NCI-H2107 treated with DMSO at 0.1 percent for 48 hours (cell line): ENCODE results near the gene TFAP2C.

Experiments used
- DNase-seq: peaks from one replicate; lab custom pipeline; 2025; ENCODE audit not compliant: unreplicated experiment; lab: John Stamatoyannopoulos, UW

TFAP2C gene

DNA sequence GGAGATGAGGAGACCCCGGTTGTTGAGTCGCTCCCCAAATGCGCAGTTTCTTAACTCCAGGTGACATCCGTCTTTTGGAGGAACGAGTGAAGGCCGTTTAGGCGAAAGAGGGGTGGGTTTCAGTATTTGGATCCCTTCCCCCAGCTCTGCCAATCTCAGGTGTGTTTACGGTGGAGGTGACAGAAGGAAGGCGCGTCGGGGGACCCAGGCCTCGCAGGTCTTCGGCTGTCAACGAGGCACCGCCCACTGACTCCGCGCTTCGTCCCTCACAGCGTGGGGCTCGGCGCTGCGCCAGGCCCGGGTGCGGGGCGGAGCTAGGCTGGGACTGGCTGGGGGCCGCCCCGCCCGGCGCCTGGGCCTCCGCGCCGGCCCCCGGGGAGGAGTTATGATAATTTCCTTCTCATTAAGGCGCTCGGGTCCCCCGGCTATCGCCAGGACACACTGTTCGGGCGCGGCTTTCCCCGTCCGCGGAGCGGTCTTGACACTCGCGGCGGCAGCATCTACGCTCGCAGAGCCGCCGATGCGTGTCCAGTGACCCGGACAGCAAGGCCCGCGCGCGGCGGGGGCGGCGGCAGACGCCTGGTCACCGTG, at the start of gene TFAP2C:
TFAP2C (plus strand) TSS at position 434 of the 591 bp plus-strand sequence. CDS start 239 bp downstream, outside the sequence.
- no peak for DNase-seq

DNA sequence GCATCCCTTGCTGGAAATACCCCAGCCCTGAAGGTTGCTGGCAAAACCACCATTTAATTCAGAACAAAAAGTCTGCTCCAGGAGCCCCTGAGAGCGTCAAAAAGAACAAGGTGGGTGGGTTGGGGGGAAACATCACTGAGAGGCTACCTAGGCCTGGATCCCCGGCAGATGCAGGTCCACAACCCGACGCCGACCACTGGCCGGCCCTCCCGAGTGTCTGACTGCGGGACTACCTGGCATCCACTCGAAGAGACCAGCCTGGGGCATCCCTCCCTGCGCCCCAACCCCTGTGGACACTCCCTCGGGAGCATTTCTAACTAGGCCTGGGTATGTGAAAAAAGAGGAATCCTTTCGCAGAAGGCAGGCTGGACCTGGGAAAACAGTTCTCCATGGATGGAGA, 48.9 kb upstream of the TFAP2C start:
- DNase-seq = no peak

DNA sequence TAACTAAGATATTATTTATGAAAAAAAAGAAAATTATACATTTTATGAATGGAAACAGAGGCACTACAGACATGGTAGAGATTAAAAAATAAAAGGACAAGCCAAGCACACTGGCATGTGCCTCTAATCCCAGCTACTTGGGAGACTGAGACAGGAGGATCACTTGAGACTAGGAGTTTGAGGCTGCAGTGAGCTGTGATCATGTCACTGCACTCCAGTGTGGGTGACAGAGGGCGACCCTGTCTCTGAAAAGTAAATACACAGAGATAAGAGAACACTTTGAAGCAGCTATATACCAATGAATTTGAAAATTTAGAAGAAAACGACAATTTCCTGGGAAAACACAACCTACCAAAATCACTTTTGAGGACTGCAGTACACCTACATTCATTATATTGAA, 47.4 kb upstream of the TFAP2C start:
- DNase-seq = no peak

DNA sequence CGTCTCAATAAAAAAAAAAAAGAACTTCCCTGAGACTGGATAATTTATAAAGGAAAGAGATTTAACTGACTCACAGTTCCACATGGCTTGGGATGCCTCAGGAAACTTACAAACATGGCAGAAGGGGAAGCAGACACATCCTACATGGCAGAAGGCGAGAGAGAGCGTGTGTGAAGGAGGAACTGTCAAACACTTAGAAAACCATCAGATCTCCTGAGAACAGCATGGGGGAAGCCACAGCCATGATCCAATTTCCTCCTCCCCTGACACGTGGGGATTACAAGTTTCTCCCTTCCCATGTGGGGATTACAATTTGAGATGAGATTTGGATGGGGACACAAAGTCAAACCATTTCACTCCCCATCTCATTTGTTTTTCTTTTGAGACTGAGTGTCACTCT, 46.6 kb upstream of the TFAP2C start:
- DNase-seq = no peak

DNA sequence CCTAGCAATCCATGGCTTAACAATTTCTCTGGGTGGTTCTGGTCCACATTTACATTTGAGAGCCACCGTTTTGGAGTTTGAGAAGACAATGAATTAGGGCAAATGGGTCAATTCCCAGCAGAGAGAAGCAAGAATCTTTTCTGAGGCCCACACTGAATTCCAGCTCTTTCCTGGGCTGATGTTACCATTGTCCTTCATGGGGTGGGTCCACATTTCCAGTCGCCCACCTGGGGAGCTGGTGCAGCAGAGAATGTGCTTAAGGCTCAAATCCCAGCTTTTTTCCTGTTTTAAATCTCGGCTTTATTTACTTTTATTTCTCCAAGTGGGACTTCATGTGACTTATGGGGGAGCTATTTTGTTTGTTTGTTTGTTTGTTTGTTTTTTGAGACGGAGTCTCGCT, 44.2 kb upstream of the TFAP2C start:
- DNase-seq = no peak

DNA sequence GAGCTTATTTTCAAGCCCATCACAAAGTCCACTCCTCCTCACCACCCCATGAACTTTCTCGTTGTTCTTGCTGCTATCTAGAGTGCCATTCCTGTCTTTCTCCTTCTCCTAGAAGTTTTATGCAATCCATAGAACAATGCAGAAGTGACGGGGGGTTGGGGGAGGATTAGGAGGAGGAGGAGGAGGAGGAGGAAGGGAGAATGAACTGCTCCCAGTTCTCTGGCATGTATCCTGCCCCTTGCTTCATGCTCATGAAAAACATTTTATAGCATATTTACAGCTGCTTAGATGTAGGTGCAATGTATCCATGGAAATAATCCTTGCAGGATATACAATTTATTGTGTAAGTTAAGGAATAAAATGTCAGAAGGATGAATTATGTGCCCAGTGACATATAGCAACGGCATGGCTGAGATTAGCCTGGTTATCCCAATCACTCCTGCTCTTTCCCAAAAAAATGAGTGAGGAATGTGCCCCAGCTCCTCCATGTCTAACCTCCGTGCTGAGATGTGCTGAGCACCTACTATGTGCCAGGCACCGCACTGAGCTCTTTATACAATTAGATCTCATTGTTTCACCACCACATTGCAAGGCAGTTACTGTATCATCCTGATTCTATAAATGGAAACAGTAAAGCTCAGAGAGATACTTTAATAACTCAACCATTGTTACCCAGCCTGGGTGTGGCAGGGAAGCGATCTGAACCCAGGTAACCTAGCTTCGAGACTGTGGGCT, 41.6 kb upstream of the TFAP2C start:
- no peak for DNase-seq

DNA sequence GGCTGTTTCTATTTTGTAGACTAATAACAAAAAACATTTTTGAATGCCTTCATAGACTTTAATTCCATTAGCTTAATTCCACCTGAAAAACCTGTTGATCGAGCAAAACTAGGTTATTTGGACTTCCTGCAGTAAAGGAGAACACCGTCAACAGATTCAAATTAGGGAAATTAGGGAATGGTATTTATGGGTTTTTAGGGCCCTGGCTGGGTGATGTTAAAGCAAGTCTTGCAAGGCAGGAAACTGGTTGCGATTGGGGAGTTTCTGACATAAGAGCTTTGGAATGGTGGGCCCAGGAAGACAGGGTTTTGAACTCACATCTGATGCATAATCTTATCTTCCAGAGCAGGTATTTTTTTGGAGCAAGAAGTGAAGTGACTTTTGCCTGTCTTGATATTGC, 40.1 kb upstream of the TFAP2C start:
- no peak for DNase-seq

DNA sequence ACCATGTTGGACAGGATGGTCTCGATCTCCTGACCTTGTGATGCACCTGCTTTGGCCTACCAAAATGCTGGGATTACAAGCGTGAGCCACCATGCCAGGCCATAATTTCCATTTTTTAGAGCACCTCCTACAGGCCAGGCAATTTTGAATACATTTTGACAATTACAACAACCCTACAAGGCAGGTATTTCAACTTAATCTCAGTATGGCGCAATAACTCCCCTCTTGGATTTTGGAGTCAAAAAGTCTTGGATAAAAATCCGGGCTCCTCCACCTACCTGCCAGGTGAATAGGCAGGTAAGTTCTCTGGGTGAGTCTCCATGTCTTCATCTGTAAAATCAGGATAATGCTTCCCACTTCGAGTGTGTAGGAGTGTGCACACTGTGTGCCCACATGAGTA, 39.5 kb upstream of the TFAP2C start:
- no peak for DNase-seq

DNA sequence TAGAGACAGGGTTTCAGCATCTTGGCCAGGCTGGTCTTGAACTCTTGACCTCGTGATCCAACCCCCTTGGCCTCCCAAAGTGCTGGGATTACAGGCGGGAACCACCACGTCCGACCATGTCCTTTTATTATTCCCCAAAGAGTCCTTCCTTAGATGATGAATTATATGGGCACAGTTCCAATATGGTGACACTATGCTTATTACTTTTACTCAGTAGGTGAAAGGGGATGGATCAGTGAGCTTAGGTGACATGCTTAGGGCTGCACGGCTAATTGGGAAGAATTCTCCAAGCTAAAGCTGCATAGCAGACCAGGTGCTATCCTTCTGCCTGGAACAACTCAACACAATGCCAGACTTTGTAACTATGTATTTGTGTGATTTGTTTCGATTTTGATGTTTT, 38.2 kb upstream of the TFAP2C start:
- no peak for DNase-seq

DNA sequence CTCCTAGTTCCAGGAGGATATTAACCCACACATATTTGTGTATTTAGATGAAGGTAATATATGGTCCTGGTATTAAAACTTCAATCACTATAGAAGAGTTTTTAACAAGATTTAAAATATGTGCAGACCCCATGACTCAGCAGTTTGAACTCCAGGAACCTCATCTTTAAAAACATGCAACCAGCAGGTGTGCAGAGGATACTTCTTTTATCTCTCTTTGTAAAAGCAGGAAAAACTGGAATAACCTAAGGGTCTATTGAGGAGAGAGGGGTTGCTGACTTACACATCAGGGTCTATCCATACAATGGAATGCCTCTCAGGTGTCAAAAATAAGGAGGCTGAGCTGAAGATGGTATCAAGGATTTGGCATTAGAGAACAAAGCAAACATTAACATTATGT, 36.9 kb upstream of the TFAP2C start:
- DNase-seq = no peak

DNA sequence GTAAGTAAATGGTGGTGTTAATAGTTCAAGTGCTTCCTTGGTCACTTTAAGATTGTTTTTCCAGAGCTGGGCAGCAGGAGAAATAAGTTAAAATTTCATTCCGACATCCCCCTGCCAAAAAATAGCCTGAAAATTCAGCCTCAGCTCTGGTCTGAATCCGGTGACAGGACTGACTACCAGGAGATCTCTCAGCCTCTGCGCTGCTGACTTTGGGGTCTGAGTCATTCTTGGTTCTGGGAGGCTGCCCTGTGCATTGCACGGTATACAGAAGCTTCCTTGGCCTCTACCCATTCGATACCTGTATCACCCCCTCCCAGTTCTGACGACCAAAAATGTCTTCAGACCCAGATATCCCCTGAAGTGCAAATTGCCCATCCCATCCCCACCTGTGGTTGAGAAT, 36.3 kb upstream of the TFAP2C start:
- no peak for DNase-seq

DNA sequence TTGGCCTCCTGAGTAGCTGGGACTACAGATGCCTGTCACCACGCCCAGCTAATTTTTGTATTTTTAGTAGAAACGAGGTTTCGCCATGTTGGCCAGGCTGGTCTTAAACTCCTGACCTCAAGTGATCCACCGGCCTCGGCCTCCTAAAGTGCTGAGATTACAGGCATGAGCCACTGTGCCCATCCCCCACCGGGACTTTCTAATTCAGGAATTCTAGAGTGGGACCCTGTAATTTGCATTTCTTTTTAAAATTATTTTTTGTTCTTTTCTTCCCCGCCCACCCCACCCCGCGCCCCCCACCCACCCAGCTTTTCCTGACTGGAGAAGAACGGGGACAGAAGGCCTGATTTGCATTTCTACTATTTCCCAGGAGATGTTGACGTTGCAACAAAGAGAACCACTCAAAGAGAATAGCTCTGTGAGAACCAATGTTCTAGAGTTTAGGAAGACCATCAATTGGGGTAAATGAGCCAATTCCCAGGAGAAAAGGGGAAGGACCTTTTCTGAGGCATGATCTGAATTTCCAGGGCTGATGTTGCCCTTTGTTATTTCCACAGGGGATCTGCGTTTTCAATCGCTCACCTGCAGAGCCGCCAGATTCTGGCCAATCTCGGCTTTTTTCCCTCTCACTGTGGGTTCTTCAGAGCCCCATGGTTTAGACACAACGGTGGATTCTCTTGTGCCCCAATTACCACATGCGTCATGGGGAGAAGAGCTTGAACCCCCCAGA, 33.2 kb upstream of the TFAP2C start:
- DNase-seq = no peak

DNA sequence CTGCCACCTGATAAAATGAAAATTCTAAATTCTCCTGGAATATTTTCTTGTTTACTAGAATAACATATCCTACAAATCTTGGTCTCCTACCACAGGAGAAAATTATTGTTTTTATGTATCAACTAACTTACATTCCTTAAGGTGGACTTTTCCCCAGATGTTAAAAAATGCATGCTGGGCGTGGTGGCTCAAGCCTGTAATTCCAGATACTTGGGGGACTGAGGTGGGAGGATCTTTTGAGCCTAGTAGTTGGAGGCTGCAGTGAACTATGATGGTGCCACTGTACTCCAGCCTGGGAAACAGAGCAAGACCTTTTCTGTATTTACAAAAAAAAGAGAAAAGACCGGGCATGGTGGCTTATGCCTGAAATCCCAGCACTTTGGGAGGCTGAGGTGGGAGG, 27.9 kb upstream of the TFAP2C start:
- DNase-seq = no peak

DNA sequence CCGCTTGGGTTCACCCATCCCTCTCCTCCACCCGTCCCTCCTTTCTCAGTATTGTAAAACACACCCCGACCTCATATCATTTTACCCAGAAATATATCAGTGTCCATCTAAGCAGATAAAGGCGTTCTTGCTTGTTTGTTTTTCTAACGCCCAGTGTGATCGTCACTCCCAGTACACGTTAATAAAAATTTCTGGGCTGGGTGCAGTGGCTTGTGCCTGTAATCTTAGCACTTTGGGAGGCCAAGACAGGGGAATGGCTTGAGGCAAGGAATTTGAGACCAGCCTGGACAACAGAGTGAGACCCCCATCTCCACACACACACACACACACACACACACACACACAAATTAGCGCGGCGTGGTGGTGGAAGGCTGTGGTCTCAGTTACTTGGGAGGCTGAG, 24.4 kb upstream of the TFAP2C start:
- no peak for DNase-seq

DNA sequence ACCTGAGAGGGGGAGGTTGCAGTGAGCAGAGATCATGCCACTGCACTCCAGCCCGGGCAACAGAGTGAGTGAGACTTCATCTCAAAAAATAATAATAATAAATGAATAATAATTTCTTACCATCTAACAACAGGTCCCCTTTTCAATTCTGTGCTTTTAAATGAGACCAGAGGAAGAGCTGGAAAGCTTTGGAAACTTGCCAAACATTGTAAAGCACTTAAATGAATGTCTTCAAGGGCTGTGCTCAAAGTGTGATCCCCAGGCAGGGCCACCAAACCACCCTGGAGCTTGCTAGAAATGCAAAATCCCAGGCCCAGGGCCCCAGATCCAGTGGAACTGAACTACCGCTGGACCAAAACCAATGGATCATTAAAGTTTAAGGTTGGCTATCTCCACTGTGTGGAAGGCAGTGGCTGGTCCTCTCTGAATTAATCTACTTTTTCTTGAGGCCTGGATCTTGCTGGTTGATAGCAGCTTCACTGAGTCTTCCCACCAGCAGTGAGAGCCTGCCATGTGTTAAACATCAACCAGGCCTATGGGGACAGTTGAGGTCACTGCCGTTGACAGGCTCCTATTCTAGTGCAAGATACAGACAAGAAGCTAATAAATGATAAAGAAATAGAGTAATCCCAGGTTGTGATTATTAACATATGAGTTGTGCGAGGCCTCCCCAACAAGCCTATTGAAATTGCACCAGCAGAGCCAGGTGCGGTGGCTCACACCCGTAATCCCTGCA, 23.7 kb upstream of the TFAP2C start:
- DNase-seq = no peak

DNA sequence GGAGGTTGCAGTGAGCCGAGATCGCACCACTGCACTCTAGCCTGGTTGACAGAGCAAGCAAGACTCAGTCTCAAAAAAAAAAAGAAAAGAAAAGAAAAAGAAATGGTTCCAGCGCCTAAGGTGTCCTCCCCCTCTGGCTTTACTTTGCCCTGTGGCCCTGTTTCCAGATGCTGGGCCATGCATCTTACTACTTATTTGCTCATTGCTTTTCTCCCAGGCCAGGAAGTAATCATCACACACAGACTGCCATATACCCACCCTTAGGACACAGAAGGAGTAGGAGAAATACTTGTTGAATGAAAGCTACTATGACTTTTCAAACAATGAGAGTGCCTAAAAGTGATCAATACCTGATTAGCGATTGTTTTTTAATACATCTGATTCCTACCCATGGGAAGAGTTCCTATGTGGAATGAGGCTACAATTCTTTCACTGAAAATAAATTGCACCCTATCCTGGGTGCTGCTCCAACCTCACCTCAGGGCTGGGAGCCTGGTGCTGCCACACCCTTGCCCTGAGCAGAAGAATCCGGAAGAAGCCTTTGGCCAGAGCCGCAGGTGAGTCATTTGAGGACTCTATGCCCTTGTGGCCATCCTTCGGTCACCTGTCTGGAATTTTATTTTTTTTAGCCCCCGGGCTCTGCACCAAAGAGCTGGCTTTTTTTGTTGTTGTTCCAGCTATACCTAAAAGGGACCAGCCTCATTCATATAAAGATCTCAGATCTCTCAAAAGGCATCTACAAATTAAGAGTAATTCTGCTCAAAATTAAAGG, 22.7 kb upstream of the TFAP2C start:
- DNase-seq = no peak

DNA sequence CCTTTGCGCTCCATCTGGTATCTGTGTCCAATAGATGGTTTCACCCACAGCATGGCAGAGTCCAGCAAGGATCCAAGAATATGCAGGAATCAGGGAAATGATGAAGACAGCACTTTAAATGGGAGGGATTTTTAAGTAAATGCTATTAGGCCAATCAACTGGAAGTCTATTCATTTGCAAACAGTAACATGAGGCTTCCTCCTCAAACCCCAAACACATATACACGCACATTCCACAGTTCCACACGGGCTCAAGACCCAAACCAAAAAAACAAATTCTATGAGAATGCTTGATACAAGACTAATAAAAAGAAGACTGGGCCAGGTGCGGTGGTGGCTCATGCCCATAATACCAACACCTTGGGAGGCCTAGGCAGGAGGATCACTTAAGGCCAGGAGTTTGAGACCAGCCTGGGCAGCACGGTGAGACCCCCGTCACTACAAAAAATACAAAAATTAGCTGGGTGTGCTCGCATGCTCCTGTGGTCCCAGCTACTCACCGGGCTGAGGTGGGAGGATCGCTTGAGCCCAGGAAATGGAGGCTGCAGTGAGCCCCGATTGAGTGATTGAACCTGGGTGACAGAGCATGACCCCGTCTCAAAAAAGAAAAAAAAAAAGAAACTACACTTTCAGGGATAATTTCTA, 21.9 kb upstream of the TFAP2C start:
- DNase-seq = no peak

DNA sequence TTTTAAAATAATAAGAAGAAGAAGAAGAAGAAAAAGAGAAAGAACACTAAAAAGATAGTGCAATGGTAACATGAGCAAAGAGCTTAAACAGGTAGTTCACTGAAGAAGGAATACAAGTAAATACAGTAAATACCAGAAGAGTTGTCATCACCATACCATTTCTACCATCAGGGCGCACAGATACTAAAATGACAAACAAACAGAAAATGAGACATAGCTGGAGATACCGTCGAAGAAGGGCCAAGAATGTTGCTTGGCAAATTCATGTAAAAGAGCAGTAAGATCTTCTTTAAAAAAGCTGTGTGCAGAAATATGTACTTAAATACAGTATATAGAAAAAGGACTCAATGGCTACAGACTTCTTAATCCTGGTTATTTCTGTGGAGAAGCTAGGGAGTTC, 20.7 kb upstream of the TFAP2C start:
- no peak for DNase-seq

DNA sequence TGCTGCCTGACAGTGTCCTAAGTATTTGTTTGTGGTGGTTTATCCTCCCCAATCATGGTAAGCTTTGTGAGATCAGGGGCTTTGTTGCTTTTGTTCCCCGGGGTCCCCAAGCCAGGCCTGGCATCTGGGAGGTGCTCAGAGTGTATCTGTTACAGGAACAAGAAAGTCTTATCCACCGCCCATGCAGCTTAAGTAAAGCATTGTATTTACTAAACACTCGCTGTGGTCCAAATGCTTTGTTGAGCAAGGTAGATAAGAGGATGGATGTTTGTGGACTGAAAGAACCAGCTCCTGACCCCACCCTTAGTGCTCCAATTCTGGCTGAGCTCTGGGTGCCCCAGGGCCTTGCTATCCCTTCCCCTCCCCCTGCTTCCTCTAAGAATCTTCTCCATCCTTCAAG, 19.8 kb upstream of the TFAP2C start:
- DNase-seq = no peak

DNA sequence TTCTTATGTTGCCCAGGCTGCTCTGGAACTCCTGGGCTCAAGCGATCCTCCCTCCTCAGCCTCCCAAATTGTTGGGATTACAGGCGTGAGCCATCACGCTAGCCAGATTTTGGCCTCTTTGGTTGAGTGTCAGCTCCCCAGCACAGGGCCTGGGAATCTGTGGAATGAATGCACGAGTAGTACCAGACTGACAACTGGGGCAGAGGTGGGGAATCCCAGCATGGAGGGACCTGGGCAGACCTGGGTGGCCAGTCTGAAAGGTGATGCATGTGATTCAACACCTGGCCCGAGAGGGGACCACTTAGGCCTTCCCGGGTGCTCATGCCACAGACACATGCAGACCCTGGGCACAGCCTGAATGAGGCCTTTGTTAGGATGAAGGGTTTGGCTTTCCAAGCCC, 19.0 kb upstream of the TFAP2C start:
- DNase-seq = no peak
